ENCODE results near the gene MLLT10.

Gene MLLT10

DNA sequence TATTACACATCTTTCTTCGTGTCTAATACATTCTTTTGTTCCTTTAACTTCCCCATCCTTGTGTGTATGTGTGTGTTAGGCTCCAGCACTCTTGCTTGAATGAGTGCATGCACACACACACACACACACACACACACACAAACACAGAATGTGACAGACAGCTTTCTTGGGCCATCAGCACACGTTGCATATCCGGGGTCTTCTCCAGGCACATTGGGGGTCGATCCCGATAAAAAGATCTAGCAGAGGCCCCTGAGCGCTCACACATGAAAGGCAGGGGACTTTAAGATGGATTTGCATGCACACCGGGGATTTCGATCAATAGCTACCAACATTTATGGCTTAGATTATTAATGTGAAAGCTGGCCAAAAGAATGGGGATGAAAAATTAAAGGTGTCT, 13.1 kb upstream of the MLLT10 start:
- TF ChIP-seq, protein P1, sequence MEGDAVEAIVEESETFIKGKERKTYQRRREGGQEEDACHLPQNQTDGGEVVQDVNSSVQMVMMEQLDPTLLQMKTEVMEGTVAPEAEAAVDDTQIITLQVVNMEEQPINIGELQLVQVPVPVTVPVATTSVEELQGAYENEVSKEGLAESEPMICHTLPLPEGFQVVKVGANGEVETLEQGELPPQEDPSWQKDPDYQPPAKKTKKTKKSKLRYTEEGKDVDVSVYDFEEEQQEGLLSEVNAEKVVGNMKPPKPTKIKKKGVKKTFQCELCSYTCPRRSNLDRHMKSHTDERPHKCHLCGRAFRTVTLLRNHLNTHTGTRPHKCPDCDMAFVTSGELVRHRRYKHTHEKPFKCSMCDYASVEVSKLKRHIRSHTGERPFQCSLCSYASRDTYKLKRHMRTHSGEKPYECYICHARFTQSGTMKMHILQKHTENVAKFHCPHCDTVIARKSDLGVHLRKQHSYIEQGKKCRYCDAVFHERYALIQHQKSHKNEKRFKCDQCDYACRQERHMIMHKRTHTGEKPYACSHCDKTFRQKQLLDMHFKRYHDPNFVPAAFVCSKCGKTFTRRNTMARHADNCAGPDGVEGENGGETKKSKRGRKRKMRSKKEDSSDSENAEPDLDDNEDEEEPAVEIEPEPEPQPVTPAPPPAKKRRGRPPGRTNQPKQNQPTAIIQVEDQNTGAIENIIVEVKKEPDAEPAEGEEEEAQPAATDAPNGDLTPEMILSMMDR (IDR thresholded peaks at IDR 0.05; ENCODE audit: low read depth, low read length, missing control alignments), result no peak
- DNase-seq (ENCODE audit: low read depth), result no peak
- H3K4me3 ChIP-seq (ENCODE audit: low read depth, low read length), result no peak overlapping the region

DNA sequence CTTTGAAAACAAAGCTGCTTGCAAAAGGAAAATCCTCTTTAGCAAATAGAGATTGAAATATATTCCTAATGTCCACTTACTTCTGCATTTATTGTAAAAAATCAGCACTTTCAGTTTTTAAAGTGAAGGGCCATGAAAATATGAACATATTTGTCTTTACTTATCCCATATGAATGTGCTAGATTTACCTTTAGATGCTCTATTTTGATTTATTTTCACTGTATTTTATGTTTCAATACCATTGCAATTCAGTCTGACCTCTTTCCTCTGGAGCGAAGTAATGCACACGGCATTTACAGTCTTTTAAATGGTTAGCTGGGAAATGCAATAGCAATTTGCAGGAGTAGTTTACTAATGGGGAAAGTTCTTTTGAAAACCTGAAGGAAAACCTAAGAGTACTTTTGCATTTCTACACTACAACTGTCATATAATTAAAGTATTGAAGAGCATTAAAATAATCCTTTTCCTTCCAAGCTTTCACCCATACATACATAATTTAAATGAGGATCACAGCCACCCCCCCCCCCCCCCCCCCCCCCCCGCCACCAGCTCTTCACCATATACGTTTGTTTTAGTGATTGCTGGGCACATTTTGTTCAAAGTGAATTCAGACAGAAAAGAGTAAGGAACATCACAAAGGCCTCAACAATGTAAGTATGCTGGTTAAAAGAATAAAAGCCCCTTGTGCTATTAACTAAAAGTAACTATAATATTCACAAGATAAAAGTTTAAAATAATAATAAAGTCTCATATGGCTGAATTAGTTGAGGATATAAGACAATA, 12.1 kb upstream of the MLLT10 start:
- H3K4me3 ChIP-seq (ENCODE audit: low read depth, low read length), result no peak overlapping the region
- no peak for DNase-seq (ENCODE audit: low read depth)
- TF ChIP-seq, protein P1 (IDR thresholded peaks at IDR 0.05; ENCODE audit: low read depth, low read length, missing control alignments), result no peak

DNA sequence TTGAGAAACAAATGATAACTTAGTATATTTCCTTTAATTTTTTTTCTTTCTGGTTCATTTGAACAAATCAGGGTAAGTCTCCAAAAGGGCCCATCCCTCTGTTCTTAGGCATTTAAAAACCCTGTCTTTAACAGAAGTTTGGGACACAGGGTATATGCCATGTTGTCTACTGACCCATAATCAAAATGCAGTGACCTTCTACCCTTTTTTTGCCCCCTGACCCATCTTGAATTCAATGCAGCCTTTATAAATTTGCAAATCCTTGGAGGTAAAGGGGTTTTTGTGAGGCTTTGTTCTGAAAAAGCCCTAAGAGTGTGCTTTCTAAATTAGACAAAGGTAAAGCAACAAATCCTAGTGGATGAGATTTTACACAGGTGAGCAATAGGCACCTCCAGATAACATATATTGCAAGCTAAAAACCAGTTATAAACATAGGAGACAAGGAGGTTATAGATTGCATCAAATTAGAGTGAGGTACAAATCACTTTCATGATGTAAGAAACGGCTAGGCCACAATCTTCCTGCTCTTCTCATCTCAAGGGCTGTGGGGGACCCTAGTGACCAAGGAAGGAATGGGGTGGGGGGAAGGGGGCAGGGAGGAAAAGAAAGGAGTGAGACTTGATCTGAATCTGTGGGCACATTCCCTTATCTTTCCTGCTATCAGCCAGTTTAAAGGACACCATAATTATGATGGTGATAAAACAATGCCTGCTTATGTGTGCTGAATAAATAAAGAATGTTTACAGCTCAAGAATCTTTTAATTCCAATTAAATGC, 11.2 kb upstream of the MLLT10 start:
- DNase-seq (ENCODE audit: low read depth), result no peak

DNA sequence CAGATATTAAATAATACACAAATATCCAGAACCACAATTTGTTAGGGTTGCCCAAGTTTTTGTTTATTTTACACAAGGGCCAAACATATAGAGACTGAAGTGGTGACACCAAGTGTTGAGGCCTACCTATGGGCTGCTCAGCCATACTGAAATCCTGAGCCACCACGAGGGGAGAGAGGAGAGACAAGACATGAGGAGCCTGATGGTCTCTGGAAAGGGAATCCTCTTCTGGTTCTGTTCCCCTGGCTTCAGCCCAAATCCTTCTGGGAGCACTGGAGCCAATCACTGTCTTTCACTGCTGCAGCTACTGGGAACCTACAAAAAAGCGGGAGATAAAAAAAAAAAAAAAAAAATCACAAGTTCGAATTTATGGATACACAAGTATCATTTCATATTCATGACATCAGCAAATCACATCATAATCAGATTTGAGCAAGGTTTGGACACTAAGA, 10.4 kb upstream of the MLLT10 start:
- TF ChIP-seq, protein P1 (IDR thresholded peaks at IDR 0.05; ENCODE audit: low read depth, low read length, missing control alignments), result no peak
- no peak overlapping the region for H3K4me3 ChIP-seq (ENCODE audit: low read depth, low read length)
- no peak for DNase-seq (ENCODE audit: low read depth)

More for the DNA sequence above, 11.2 kb upstream of the MLLT10 start:
- TF ChIP-seq, protein P1 (IDR thresholded peaks at IDR 0.05; ENCODE audit: low read depth, low read length, missing control alignments), result no peak
- no peak overlapping the region for H3K4me3 ChIP-seq (ENCODE audit: low read depth, low read length)

DNA sequence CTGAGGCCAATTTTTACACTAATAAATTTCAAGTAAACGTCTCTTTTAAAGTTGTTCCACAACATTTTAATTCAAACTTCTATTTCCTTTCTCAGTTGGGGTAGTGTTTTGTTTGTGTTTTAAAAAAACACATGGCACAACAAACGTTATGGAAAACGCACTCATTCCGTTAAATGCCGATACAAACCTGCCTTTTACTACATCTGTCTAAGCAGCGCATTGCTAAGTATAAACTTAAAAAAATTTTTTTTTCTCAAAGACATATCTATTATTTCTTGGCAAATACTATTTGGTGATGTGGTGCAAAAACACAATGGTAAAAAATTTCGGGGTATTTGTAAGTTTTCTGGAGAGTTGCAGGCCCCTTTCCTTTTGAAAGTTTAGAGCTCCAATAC, 9.9 kb upstream of the MLLT10 start:
- DNase-seq (ENCODE audit: low read depth), result no peak
- TF ChIP-seq, protein P1 (IDR thresholded peaks at IDR 0.05; ENCODE audit: low read depth, low read length, missing control alignments), result no peak
- no peak overlapping the region for H3K4me3 ChIP-seq (ENCODE audit: low read depth, low read length)

DNA sequence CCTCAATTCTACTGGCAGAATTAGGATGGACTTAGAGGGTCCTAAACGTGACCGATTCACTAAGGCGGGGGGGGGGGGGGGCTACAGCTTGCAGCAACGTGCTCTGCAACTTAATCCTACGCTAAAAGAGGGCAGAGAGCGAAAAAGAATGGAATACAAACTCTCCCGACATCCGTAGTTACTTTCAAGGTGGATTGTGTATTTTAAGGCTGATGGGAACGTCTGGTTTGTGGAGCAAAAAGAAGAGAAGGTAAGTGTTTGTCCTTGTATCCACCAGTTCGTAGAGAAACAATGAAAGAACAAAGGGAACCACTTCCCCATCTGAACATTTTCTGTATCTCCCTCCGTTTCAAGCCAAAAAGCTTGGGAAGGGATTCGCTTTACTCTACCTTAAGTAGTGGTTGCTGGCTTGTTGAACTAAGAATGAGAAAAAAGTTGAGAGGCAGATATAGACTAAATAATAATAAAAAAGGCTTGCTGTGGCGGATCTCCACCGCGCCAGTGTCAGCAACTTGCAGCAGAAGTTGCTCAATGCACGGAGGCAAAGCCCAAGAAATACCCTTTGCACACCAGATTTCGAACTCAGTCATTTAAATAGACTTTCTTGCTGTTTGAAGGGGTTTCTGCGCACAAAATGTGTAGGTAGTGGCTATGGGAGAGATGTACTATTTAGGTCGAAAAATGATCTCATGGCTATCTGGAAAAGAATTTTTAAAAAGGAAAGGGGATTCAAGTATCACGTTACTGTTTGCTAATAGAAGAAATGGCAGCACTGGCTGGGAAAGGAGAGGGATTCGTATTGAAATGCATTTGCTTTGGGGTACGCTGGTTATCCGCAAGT, 9.3 kb upstream of the MLLT10 start:
- no peak for DNase-seq (ENCODE audit: low read depth)
- peak overlapping the region; percentile 77 for H3K4me3 ChIP-seq (ENCODE audit: low read depth, low read length)
- TF ChIP-seq, protein P1 (IDR thresholded peaks at IDR 0.05; ENCODE audit: low read depth, low read length, missing control alignments), result no peak
